GM18909 (cell line): Measurements from ENCODE around the gene TMEM185A.
"Not testable (repeated sequence)": the region's sequence is repeated elsewhere in the genome, so short reads cannot be mapped to it uniquely, and the experiment has no call there.

Source experiments
- ATAC-seq: cut with Tn5 transposase; IDR thresholded peaks from one replicate; pipeline ENCODE4 v1.9.1; 2021; ENCODE audit warnings: mild to moderate bottlenecking; ENCODE audit not compliant: unreplicated experiment, poor library complexity

TMEM185A gene

GRCh38 chrX:149631234-149632165, at the start of gene TMEM185A:
TMEM185A (minus strand) TSS chrX:149631792; CDS start chrX:149631580, 212 bp downstream.
- peak; percentile 88 for ATAC-seq

- no peak for ATAC-seq
Observed at GRCh38 chrX:149681182-149681581, 49.6 kb upstream of the TMEM185A start.

- ATAC-seq: not testable (repeated sequence)
Observed at GRCh38 chrX:149679164-149679678, 47.6 kb upstream of the TMEM185A start.

GRCh38 chrX:149675554-149675953, 44.0 kb upstream of the TMEM185A start:
- not testable (repeated sequence) for ATAC-seq

GRCh38 chrX:149675088-149675487, 43.5 kb upstream of the TMEM185A start:
- ATAC-seq: not testable (repeated sequence)

GRCh38 chrX:149660613-149661012, 29.0 kb upstream of the TMEM185A start:
- ATAC-seq: not testable (repeated sequence)

GRCh38 chrX:149656260-149656884, 24.8 kb upstream of the TMEM185A start:
- ATAC-seq: not testable (repeated sequence)

GRCh38 chrX:149652232-149652981, 20.8 kb upstream of the TMEM185A start:
- no peak for ATAC-seq

- ATAC-seq: peak; percentile 63
Observed at GRCh38 chrX:149650162-149650561, 18.6 kb upstream of the TMEM185A start.

- ATAC-seq: no peak
Observed at GRCh38 chrX:149648932-149649331, 17.3 kb upstream of the TMEM185A start.

- no peak for ATAC-seq
Observed at GRCh38 chrX:149647505-149647904, 15.9 kb upstream of the TMEM185A start.

GRCh38 chrX:149643496-149643895, 11.9 kb upstream of the TMEM185A start:
- no peak for ATAC-seq

- no peak for ATAC-seq
Observed at GRCh38 chrX:149641835-149642234, 10.2 kb upstream of the TMEM185A start.

- no peak for ATAC-seq
Observed at GRCh38 chrX:149641432-149641831, 9.8 kb upstream of the TMEM185A start.

- no peak for ATAC-seq
Observed at GRCh38 chrX:149639568-149639967, 8.0 kb upstream of the TMEM185A start.

GRCh38 chrX:149638860-149639259, 7.3 kb upstream of the TMEM185A start:
- ATAC-seq: no peak

GRCh38 chrX:149633511-149633910, 1.9 kb upstream of the TMEM185A start:
- ATAC-seq: no peak

- no peak for ATAC-seq
Observed at GRCh38 chrX:149630681-149631233, 835 bp downstream of the TMEM185A start.

- no peak for ATAC-seq
Observed at GRCh38 chrX:149629730-149630387, 1.7 kb downstream of the TMEM185A start.

- ATAC-seq: no peak
Observed at GRCh38 chrX:149628768-149629167, 2.8 kb downstream of the TMEM185A start.
